Measurements from ENCODE around the gene PDE4B.

Gene PDE4B

DNA sequence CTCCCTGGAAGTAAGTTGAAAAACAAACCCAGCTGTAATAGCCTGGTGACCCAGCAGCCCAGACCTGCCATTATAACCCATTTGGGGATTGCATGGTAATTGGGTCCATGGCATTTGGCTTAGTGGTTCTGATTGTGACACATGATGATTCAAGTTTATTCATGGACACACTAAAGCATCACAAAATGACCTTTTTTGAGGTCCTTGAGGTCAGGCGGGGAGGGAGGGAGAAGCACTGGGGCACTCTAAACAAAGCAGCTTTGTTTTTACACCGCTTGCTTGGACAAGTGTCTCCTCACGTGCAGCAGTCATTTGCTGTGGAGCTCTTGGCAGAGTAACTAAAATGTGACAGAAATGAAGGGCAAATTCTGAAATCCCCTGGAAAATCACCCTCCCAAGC is 500.2 kb downstream of the PDE4B start:
- TF ChIP-seq, protein P1, sequence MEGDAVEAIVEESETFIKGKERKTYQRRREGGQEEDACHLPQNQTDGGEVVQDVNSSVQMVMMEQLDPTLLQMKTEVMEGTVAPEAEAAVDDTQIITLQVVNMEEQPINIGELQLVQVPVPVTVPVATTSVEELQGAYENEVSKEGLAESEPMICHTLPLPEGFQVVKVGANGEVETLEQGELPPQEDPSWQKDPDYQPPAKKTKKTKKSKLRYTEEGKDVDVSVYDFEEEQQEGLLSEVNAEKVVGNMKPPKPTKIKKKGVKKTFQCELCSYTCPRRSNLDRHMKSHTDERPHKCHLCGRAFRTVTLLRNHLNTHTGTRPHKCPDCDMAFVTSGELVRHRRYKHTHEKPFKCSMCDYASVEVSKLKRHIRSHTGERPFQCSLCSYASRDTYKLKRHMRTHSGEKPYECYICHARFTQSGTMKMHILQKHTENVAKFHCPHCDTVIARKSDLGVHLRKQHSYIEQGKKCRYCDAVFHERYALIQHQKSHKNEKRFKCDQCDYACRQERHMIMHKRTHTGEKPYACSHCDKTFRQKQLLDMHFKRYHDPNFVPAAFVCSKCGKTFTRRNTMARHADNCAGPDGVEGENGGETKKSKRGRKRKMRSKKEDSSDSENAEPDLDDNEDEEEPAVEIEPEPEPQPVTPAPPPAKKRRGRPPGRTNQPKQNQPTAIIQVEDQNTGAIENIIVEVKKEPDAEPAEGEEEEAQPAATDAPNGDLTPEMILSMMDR (IDR thresholded peaks at IDR 0.05; ENCODE audit: control insufficient read depth, insufficient read depth, low read depth, low read length, missing control alignments) = no peak
- no peak for DNase-seq (ENCODE audit: low read depth)
- no peak overlapping the region for H3K4me3 ChIP-seq (ENCODE audit: control insufficient read depth, low read depth, low read length)

DNA sequence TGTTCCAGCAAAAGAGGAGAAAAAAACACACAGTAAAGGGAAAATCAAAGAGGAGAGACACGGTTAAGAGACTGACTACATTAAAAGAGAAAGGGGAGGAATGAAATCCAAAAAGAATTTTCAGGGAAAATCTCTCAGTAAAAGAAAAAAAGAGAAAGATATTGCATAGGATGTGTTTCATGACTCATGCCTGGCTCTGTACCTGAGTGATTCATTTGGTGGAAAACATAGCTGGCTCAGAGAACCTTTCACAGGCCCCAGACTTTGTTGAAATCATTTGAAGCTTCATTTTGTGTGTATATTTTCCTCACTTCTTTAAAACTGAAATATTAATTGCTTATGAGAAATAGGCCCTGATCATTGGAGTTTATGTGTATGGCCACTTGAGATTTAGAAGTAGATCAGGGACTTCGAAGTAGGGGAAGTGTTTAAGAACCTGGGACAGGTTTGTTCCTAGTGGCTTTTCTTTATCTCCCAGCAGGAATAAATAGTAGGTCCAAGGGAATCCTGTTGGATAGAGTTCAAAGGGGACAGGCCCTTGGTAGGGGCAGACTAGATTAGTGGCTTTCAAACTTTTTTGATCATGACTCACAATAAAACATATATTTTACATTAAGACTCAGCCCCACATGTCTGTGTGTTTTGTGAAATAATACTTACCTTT is 502.1 kb downstream of the PDE4B start:
- TF ChIP-seq, protein P1 (IDR thresholded peaks at IDR 0.05; ENCODE audit: control insufficient read depth, insufficient read depth, low read depth, low read length, missing control alignments) = no peak
- no peak overlapping the region for H3K4me3 ChIP-seq (ENCODE audit: control insufficient read depth, low read depth, low read length)
- DNase-seq (ENCODE audit: low read depth) = no peak

DNA sequence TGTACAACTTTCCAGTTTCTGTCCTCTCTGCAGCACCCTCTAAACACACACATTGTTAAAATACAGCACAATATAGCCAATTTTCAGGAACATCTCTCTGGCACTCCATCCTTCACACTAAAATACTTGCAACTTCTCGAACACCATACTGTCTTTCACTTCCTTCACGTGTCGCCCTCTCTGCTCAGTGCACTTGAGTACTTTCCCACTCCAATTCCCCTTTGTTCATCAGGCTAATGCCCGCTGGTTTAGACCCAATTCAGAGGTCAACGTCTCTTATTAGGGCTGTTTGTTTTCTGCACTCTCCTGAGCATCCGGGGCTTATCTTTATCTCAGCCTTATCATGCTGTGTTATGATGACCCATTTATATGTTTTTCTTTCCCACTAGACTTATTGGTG is 503.1 kb downstream of the PDE4B start:
- no peak overlapping the region for H3K4me3 ChIP-seq (ENCODE audit: control insufficient read depth, low read depth, low read length)
- TF ChIP-seq, protein P1 (IDR thresholded peaks at IDR 0.05; ENCODE audit: control insufficient read depth, insufficient read depth, low read depth, low read length, missing control alignments) = no peak
- no peak for DNase-seq (ENCODE audit: low read depth)

DNA sequence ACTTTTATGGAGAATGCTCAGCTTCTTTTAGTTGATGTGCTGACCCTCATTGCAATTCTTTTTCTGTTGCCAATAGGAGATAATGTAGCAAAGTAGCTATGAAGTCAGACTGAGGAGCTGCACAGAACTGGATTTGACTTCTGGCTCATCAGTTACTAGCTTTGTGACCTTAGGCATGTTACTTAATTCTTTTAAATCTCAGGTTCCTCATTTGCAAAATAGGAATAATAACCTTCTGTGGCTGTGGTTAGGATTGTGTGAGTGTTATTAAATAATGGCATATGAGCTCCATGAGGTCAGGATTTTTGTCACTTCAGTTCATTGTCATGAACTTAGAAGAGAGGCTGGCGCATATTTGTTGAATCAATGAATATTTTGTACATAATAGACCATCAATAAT is 503.7 kb downstream of the PDE4B start:
- TF ChIP-seq, protein P1 (IDR thresholded peaks at IDR 0.05; ENCODE audit: control insufficient read depth, insufficient read depth, low read depth, low read length, missing control alignments) = no peak
- no peak for DNase-seq (ENCODE audit: low read depth)
- H3K4me3 ChIP-seq (ENCODE audit: control insufficient read depth, low read depth, low read length) = no peak overlapping the region

DNA sequence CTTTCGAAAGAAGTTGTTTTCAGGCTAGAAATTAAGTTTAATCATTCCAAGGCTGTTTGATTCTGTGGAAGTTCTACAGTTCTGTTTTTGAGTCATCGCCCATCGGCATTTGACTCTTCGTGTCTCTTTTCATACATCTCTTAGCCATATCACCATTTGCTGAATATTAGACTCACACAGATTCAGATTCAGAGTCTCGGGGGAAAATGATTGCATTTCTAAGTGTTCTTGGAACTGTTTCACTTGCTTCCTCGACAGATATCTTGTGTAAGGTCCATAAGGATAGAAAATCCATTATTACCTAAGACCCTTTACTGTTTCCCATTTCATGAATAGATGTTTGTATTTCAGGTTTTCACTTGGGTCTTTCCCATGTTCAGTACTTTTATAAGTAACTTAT is 504.3 kb downstream of the PDE4B start:
- H3K4me3 ChIP-seq (ENCODE audit: control insufficient read depth, low read depth, low read length) = no peak overlapping the region
- TF ChIP-seq, protein P1 (IDR thresholded peaks at IDR 0.05; ENCODE audit: control insufficient read depth, insufficient read depth, low read depth, low read length, missing control alignments) = no peak
- DNase-seq (ENCODE audit: low read depth) = no peak

DNA sequence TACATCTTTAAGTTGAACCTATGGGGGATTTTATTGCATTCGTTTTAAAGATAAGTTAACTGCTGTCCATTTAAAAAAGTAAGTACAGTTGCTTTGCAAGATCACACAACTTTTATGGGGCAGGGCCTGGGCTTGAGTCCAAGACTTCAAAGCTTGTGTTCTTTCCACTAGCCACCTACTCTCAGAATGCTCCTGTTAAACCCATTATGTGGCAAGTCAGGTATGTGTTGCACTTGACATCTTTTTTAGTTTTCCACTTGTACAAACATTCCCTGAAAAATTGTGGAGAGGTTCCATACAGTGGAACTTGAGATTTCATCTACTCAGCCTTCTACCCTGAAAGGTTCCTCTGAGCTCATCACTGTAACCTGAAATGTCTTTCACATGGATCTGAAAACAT is 505.8 kb downstream of the PDE4B start:
- no peak for DNase-seq (ENCODE audit: low read depth)
- H3K4me3 ChIP-seq (ENCODE audit: control insufficient read depth, low read depth, low read length) = no peak overlapping the region
- TF ChIP-seq, protein P1 (IDR thresholded peaks at IDR 0.05; ENCODE audit: control insufficient read depth, insufficient read depth, low read depth, low read length, missing control alignments) = no peak

All from AG09309 (cell line).